HG02970 (cell line): ENCODE results near the gene GUCY2F.

Experiments
- ATAC-seq: cut with Tn5 transposase; IDR thresholded peaks from one replicate; pipeline ENCODE4 v1.9.1; 2021; ENCODE audit warnings: mild to moderate bottlenecking, moderate library complexity, moderate number of reproducible peaks; ENCODE audit not compliant: unreplicated experiment, low FRiP score

The GUCY2F gene

GRCh38 chrX:109345856-109346255 lies 136.0 kb downstream of the GUCY2F start:
- no peak for ATAC-seq

GRCh38 chrX:109344678-109345077 lies 137.2 kb downstream of the GUCY2F start:
- ATAC-seq, result no peak

GRCh38 chrX:109344101-109344500 lies 137.8 kb downstream of the GUCY2F start:
- no peak for ATAC-seq

GRCh38 chrX:109343671-109344070 lies 138.2 kb downstream of the GUCY2F start:
- no peak for ATAC-seq

GRCh38 chrX:109336141-109336540 lies 145.7 kb downstream of the GUCY2F start:
- ATAC-seq, result no peak

GRCh38 chrX:109327251-109327650 lies 154.6 kb downstream of the GUCY2F start:
- no peak for ATAC-seq
